Left renal cortex interstitium (tissue), 4 donors: ENCODE results near the gene ANKRD36C. TPM values are rescaled to one million over a fixed set of nuclear protein-coding genes. Genes with fewer than 3 reads are reported as not detected.
"Not testable (repeated sequence)": the region's sequence is repeated elsewhere in the genome, so short reads cannot be mapped to it uniquely, and the experiment has no call there.

Experiments
- DNase-seq, 4 donors: peaks; one replicate each; pipeline ENCODE4 v3.0.0-alpha.2; 2013; ENCODE audit warnings: low read depth in 4 of 4, low spot score in 2 of 4, missing footprints in 1 of 4
- polyA plus RNA-seq, 4 donors: library from polyadenylated mRNA; unstranded; fragments of 120-200 nt; gene quantifications; one replicate each; pipeline ENCODE4 v1.2.1, GENCODE V29; 2013; ENCODE audit not compliant: insufficient read length in 4 of 4

ANKRD36C gene
- polyA plus RNA-seq, 4 donors = 7.6 to 39.6 (median 18.7) TPM

DNA sequence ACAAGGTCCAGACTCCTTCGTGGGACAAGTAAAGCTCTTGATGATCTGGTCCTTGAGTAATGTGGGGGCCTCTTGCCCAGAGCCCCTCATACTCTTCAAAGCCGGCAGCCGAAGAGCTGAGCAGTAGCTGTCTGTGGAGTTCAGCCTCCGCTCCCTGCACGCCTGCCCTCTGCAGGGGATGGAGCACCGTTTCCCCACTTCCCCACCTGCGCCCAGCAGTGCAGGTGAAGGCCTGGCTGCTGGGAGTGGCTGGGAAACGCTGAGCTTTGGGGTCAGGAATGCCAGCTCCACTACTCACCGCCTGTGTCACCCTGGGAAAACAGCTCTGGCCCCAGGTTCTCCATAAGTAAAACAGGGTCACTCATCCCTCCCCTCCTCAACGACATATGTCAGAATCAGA, 18.2 kb upstream of the ANKRD36C start:
- DNase-seq = not testable (repeated sequence)

DNA sequence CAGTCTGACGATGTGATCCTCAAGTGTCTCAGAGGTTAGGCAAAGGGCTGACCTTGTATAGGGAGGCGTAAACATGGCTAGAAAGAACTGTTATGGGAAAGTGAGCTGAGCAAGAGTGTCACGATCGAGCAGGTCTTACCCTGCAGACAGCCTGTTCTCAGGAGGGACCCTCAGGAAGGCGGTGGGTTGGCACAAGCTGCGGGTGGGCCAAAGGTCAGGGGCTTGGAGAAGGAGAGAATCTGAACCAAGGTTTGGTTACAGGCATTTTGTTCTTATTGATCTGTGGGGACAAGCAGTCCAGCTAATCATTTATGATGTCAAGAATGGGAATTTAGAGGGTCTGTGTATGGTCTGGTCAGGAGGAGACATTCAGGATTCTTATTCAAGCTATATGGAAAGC, 16.4 kb upstream of the ANKRD36C start:
- DNase-seq = not testable (repeated sequence)

DNA sequence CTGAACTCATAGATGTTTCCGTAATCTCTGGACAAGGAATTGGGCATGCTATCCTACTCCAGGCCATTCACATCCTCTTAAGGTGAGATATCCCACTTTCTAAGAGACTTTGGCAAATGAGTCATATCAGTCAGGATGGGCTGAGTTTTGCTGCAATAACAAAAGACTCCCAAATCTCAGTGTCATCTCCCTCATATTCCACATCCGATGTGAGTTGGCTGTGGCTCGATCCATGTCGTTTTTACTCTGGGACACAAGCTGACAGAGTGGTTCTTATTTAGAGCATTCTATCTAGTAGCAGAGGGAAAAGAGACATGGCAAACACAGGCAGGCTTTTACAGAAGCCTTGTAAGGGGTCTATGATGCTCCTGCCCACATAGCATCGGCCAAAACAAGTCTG, 14.6 kb upstream of the ANKRD36C start:
- not testable (repeated sequence) for DNase-seq

- peak in 2 of 4 donors; percentile 29 to 36 for DNase-seq
Measured at GRCh38 chr2:95992520-95993272, 1.1 kb upstream of the ANKRD36C start.

DNA sequence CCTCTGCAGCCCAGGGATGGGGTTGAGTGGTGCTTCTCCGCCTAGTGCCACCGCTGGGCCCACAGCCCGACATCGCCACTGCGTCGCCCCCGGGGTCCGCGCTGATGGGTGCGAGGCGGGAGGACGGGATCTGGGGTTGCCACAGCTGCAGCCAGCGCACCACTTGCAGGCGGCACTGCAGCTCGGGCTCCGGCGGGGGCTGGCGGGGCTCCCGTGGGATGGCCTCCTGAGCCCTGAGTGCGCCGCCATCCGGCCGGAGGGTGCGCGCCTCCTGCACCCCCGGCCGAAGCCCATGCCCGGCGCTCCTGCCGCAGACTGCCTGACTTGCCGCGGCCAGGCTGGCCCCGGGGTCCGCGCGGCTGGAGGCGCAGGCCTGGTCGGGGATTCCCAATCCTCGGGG, 478 bp upstream of the ANKRD36C start:
- not testable (repeated sequence) for DNase-seq

GRCh38 chr2:95990884-95991283, 740 bp downstream of the ANKRD36C start:
- DNase-seq = not testable (repeated sequence)

DNA sequence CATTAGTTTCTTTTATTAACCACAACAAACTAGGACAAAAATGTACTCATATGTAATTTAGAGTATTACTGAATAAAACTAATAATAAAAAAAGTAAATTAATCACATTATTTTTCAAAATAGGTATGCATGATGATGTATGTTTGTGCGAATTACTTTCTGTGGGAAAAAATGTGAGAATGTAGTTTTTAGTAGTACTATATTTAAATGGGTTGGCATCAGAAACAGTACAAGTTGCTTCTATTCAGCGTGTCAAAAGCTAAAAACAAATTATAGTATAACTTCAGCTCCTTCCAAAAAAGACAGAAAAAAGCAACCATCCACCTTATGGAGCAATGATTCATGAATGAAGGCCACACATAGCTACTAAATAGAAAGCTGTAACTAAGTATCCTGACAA, 40.0 kb downstream of the ANKRD36C start:
- DNase-seq = not testable (repeated sequence)

DNA sequence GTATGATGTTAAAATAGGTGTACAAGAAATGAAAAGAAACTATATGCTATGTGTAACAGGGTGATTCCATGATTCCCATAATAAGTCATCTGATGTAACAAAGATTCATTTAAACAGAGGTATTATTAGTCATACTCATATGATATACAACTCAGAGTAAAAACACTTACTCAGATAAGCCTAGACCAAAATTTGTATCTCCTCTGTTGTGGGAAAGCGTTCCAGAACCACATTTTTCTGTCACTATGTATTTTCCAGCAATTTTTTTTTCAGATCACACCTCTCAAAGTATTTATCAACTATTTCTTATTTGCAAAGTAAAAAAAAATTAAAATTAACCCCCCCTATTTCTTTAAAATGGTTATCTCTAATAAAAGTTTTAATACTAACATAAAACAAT, 43.6 kb downstream of the ANKRD36C start:
- DNase-seq = not testable (repeated sequence)

DNA sequence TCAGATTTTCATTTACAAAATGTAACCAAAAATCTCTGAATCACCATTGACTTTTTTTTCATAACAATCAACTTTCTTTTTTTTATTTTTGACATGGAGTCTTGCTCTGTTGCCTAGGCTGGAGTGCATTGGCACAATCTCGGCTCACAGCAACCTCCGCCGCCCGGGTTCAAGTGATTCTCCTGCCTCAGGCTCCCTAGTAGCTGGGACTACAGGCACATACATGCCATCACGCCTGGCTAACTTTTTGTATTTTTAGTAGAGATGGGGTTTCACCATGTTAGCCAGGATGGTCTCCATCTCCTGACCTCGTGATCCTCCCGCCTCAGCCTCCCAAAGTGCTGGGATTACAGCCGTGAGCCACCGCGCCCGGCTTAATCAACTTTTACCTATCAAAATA, 51.7 kb downstream of the ANKRD36C start:
- not testable (repeated sequence) for DNase-seq

DNA sequence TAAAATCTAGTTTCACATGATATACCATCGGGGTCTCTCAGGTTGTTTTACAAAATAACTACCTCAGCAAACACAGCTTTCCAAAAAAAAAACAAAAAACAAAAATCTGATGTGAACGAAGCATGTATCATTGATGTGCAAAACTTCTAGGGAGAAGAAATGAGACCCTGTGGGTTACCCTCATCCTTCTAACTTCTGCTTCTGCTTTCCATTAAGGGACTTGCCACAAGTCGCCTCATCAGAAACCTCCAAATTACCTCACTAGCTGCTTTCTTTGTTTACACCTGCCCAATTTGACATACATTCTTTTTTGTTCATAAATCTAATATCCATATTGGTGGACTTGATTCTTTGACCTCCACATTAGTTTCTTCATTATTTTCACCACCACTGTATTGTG, 60.9 kb downstream of the ANKRD36C start:
- DNase-seq = not testable (repeated sequence)

DNA sequence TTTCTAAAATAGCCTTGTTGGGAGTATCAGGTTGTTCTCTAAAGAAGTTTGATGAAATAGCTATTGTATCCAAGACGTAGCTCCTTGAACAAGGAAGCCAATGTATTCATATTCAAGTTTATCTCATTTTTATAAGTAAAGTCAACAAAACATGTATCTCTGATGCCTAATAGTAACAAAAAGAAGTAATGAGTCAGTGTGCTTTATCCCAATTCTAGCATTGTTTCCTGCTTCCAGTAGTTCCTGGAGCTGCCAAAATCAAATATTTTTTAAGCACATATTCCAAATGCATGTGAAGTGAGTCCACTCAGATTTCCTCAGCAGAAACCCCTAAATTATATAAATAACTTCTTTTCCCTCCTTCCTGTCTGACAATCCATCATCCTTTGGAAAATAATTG, 74.6 kb downstream of the ANKRD36C start:
- DNase-seq = not testable (repeated sequence)

DNA sequence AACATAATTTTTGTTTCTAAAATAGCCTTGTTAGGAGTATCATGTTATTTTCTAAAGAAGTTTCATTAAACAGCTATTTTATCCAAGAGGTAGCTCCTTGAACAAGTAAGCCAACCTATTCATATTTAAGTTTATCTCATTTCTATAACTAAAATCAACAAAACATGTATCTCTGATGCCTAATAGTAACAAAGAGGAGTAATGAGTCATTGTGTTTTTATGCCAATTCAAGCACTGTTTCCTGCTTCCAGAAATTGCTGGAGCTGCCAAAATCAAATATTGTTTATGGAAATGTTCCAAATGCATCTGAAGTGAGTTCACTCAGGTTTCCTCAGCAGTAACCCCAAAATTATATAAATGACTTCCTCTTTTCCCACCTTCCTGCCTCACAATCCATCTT, 76.5 kb downstream of the ANKRD36C start:
- DNase-seq = not testable (repeated sequence)

DNA sequence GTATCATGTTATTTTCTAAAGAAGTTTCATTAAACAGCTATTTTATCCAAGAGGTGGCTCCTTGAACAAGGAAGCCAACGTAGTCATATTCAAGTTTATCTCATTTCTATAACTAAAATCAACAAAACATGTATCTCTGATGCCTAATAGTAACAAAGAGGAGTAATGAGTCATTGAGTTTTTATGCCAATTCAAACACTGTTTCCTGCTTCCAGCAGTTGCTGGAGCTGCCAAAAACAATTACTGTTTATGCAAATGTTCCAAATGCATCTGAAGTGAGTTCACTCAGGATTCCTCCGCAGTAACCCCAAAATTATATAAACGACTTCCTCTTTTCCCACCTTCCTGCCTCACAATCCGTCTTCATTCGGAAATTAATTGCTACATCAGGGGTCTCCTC, 80.2 kb downstream of the ANKRD36C start:
- not testable (repeated sequence) for DNase-seq

DNA sequence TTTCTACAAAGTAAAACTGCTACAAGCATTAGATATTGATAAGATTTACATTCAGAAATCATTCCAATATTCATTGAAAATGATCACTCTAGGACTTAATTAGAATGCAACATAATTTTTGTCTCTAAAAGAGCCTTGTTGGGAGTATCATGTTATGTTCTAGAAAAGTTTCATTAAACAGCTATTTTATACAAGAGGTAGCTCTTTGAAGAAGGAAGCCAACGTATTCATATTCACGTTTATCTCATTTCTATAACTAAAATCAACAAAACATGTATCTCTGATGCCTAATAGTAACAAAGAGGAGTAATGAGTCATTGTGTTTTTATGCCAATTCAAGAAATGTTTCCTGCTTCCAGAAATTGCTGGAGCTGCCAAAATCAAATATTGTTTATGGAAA, 97.2 kb downstream of the ANKRD36C start:
- DNase-seq = not testable (repeated sequence)

- not testable (repeated sequence) for DNase-seq
Measured at GRCh38 chr2:95867929-95868328, 123.7 kb downstream of the ANKRD36C start.

DNA sequence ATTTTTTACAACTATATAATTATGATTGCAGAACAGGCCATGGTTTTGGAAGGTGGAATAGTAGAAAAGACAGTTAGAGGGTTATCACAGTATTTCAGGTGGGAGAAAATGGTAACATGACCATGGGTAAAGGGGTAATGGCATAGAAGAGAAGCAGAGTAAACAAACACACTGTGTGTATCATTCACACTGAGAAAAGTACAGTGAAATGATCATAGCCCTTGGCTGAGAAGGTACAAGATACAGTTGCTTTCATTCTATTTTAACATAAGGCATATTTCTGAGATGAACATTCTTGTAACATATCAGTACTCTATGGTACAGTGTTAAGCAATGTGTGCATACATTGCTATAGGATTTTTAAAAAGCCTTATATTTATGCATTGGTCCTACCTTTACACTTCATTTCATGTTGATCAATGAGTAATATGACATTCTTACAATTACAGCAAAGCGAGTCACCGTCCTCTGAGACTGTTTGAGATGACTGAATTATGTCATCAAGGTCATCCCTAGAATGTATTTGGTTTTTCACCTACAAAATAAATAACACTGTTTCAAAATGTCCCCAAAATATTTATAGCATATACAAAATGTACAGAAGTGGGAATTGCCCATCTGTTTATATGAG, 124.5 kb downstream of the ANKRD36C start:
- DNase-seq = not testable (repeated sequence)

GRCh38 chr2:95862121-95862520, 129.5 kb downstream of the ANKRD36C start:
- not testable (repeated sequence) for DNase-seq

- no peak for DNase-seq
Measured at GRCh38 chr2:95836151-95836550, 155.5 kb downstream of the ANKRD36C start.

GRCh38 chr2:95834077-95835013, 157.3 kb downstream of the ANKRD36C start:
- DNase-seq = not testable (repeated sequence)

DNA sequence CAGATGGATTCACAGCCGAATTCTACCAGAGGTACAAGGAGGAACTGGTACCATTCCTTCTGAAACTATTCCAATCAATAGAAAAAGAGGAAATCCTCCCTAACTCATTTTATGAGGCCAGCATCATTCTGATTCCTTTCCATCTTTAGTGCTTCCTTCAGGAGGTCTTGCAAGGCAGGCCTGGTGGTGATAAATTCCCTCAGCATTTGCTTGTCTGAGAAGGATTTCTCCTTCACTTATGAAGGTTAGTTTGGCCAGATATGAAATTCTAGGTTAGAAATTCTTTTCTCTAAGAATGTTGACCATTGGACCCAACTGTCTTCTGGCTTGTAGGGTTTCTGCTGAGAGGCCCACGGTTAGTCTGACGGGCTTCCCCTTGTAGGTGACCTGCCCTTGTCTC, 167.4 kb downstream of the ANKRD36C start:
- DNase-seq = not testable (repeated sequence)

- DNase-seq = not testable (repeated sequence)
Measured at GRCh38 chr2:95817521-95817920, 174.1 kb downstream of the ANKRD36C start.
